GM21447 (cell line): Measurements from ENCODE around the gene VPS41.
"Not testable (repeated sequence)": the region's sequence is repeated elsewhere in the genome, so short reads cannot be mapped to it uniquely, and the experiment has no call there.

Source experiments
- ATAC-seq: cut with Tn5 transposase; IDR thresholded peaks from one replicate; pipeline ENCODE4 v1.9.1; 2021; ENCODE audit not compliant: unreplicated experiment

Gene VPS41

DNA sequence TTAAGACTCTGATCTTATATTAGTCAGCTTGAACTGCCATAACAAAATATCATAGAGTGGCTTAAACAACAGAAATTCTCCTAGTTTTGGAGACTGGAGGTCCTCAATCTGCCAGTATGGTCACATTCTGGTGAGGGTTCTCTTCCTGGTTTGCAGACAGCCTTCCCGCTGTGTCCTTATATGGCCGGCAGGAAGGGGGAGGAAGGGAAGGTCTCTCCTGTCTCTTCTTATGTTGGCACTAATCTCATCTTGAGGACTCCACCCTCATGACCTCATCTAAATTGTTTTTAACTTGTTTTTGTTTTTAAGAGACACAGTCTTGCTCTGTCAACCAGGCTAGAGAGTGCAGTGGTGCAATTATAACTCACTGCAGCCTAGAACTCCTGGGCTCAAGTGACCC, 53.1 kb downstream of the VPS41 start:
- no peak for ATAC-seq

DNA sequence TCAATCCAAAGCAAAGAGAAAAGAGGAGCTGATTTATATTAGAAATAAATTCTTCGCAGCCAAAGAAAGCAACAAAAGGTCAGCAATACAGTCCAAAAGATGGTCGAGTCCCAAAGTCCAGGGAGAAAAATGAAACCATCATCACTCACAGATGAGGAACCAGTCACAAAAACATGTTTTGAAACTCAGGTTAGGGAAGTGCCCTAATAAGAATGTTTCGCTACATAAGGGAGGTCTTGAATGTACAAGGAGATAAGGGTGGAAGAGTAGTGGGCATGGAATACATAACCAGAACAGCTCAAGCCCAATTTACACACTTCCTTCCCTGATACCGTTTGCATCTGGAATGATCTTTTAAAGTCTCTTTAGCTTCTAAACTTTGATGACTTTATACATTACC, 53.6 kb downstream of the VPS41 start:
- ATAC-seq, result no peak

DNA sequence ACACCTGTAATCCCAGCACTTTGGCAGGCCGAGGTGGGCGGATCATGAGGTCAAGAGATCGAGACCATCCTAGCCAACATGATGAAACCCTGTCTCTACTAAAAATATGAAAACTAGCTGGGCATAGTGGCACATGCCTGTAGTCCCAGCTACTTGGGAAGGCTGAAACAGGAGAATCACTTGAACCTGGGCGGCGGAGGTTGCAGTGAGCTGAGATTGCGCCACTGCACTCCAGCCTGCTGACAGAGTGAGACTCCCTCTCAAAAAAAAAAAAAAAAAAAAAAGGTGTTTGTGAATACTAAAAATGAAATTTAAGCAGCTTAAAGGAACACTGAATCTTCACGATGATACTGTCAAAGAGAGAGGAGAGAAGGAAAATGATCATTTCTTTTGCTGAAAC, 54.0 kb downstream of the VPS41 start:
- ATAC-seq, result not testable (repeated sequence)

DNA sequence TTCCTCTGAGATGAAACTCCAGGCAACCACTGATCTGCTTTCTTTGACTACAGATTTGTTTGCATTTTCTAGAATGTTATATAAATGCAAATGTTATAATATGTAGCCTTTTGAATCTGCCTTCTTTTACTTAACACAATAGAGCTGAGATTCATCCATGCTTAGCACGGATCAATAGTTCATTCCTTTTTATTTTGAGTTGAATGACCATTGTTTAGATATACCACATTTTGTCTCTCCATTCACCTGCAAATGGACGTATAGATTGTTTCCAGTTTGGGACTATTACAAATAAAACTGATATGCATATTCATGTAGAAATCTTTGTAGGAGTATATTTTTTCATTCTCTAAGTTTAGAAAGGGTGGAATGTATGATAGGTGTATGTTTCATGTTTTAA, 57.7 kb downstream of the VPS41 start:
- no peak for ATAC-seq

DNA sequence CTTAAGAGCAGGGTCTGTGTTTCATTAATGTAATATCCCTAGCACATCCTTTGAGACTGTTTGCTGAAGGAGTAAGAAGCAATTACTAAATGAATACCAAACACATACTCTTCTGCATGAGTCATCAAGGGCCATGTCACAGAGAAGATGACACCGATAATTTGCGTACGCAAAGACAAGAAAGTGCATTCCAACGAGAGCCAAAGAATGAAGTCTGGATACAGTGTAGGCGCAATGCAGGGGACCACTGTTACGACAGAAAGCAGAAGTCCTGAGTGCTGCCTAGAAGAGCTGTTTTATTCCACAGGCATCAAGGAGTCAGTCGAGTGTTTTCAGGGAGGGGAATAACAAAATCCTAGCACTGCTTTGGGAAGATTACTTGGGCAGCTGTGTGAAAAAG, 62.7 kb downstream of the VPS41 start:
- ATAC-seq, result no peak

DNA sequence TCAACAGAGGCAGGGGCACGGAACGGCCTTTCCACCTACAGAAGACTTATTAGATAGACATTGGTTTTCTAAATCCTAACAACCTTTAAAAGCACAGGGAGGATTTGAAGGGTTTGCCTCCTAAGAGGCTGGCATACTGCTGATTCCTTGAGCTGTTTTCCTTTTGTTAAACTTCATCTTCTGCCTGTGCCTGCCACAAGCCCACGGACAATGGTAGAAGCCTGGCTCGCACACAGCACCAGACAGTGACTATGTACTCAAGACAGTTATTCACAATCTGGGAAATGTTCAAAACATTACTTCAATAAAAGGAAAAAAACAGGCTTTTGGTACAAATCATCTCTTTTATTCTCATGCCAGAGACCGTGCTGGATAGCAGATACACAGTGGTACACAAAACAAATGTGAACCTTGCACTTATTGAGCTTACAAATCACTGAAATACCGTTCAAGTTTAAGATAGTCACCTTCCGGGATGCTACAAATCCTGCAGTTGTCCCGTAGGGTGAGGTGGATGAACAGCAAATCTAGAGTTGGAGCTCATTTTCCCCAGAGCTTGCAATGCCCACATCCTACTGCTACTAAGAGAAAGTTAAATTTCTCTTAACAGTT, 63.9 kb downstream of the VPS41 start:
- ATAC-seq, result no peak

DNA sequence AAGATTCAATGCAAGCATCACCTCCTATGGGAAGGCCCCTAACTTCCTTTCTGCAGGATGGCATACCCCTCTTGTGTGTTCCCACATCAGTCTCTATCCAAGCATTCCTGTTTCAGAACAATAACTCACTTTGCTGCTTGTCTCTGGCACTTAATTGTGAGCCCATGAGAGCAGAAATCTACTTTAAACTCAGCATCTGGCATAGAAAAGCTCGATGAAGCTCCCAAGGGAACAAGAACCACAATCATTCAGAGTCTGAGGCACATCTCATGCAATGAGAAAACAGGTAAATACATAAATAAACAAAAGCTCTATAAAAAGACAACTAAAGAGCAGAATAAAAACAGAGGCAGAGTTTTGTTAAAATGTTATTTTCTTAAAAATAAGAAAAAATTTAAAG, 66.2 kb downstream of the VPS41 start:
- no peak for ATAC-seq

DNA sequence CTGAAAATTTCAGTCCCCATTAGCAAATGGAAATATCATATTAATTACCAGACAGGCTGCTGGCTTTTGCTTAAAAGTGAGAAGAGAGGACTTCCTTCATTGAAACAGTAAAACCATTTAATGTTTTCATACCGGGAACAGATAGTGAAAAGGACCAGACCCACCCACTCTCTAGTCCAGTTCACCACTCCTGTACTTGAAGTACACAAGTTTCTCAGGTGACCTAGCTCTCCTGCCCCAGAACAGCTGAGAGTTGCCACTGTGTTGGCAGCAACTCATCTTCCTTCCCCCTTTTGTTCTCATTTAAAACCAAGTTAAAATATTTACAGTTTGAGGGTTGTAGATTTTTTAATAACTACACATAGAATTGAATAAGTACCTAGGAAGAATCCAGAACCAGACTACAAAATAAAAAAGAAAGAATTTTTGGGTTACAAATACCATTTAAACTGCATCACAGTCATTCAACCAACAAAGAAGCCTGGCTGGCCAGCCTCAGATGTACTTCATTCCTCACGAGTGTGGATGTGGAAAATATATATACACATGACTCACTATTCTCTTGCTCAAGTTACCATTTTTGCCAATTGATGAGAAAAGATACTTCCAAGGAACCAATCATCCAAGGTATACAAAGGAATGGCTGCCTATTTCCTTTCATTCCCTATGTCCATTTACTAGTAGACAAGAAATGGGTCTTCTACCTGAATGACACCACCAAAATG, 68.1 kb downstream of the VPS41 start:
- no peak for ATAC-seq

DNA sequence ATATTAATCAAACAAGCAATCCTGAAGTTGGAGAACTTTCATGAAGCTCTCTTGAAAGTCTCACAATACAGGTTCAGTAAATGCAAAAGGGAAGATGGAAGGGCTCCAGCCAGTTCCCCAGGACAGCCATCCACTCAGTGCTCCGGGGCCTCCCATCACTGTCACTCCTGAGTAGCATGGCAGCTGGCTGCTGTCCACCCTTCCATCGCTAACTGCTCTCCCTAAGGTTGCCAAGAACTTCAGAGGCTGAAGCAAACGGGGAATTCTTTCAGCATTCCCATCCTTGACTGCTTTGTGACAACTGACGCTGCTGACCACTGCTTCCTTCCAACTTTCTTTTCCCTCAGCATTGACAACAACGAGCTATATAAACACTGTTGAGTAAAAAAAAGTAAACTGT, 69.1 kb downstream of the VPS41 start:
- no peak for ATAC-seq

DNA sequence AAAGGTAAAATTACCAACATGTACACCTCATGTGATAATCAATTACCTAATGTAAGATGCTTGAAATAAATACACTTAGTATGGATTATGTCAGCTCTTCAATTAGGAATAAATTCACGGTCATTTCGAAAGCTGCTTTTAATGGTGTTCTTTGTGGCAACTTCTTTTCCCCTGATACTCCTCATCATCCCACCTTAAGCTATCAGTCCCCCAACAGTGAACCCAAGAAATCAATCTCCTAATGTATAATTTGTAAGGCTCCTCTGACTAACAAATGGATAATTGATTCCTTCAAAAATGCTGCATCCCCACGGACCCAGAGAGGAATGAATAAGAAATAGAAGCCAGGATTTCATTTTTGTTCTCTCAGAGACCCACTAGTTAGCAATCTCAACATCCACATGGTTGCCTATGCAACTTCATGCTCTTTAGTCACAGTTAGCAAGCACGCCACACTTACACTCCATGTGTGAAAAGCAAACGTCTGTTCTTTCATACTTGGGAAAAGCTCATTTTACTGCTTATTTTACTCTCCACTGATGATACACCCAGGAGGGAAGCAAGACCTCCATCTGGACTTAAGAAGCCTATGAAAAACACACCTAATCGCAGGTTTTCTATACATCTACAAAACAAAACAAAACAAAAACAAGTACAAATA, 70.1 kb downstream of the VPS41 start:
- ATAC-seq, result no peak

DNA sequence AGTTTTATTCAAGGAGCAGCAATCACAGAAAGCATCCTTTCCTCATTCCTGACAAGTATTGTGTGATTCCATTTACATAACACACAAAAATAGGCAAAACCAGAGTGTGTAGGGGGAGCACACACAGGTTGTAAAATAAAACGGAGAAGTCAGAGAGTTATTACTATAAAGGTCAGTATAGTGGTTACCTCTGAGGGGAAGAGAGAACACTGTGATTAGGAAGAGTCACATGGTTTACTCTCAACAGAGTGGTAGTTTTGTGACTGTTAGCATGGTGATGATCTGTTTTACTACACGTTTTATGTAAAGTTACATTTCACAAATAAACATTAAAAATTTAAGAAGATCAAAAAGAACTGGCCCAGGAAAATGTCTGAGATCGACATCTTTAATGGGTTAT, 74.6 kb downstream of the VPS41 start:
- ATAC-seq, result no peak

DNA sequence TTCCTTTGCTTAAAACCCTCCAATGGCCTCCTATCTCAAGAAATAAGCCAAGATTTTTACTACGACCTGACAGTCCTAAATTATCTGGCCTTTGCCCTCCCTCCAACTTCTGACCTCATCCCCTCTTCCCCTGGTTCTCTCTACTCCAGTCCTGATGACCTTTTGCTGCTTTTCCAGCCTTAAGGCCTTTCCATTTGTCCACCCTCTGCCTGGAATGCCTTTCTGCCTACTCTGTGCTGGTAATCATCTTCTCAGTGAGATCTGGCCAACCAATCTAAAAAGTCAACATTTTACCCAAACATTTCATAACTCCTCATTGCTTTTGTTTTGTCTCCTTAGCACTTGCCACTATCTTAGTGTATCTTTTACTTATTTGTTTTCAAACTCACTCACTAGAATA, 75.7 kb downstream of the VPS41 start:
- ATAC-seq, result no peak

DNA sequence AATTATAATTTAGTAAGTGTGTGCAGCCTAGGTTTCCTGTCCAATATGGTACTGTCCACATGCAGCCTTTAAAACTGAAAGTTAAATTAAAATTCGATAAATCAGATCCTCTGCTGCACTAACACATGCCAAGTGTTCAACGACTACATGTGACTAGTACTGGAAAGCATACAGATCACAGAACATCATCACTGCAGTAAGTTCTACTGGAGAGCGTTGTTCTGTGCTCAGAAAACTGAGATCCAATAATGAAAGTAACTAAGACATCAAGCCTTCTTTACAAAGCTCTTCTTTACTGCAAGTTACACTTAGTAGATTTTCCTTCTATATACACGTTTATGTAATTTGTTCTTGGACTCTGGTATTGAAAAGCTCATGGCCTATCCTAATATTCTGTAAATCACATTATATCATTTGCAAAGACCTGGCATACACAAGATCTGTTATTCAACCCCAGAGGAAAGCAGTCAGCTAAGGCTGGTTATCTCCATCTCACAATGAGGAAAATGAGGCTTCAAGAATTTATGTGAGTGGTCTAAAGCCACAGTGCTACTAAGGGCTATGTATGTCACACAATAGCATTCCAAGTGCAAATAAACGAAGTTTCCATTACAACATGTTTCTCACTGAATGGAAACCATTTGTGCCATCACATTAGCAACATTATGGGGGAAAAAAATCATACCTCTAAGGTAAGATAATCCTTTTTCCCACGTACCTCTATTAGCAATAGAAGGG, 77.6 kb downstream of the VPS41 start:
- no peak for ATAC-seq

DNA sequence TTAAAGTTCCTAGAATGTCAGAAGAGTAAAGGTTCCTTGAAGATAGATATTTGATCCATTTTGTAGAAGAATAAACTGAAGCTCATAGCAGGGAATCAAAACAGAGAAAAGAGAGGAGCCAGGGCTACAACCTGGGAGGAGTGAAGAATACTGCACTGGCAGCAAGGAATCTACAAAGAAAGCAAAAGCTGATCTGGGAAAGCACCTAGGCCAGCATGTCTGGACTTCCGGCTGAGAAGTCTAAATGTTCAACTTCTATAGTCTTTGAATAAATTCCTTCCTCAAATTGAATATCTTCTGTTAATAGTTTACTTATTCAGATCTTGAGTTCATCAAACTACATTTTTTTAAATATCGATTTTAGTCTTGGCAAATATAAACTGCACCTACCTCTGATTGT, 78.2 kb downstream of the VPS41 start:
- no peak for ATAC-seq

DNA sequence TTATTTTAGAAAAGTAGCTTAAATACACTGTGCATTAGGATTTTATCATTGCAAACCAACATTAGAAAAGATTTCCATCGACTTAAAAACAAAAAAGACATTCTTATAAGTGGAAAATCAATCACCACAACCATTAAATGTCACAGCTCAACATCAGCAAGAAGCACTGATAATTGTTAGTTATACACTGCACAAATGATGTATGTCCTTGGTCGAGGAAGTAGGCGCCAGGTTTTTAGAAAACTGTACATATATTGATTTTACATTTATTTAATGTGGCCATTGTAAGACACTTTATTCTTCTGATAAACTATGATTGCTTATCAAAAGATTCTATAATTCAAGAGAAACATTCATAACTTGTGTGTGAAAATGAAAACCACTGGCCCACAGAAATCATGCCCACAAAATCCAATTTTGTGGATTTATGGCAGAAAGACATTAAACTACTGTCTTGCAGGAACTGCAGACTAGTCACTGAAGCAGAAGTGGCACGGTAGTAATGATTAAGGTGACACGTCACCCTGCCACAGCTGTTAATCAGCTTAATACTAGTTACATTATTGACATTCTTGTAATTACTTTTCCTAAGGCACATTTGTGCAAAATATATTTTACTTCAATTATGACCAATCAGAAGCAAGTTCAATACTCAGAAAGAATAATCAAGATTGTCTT, 79.4 kb downstream of the VPS41 start:
- ATAC-seq, result no peak

DNA sequence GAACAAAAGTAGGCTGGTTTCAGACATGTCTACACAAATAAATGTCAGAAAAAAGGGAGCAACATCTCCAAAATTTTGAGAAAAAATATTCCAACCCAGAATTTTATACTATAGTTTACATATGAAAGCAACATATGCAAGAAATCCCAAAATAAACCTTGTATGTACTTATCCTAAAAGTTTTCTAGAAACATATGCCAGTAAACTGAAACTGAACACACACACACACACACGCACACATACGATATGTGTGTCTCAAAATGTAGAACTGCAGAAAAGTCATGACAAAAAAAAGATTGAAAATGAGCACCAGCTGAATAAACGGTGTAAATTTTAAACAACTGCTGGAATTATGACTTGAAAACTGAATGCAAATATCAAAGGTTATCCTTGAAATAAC, 81.0 kb downstream of the VPS41 start:
- no peak for ATAC-seq

DNA sequence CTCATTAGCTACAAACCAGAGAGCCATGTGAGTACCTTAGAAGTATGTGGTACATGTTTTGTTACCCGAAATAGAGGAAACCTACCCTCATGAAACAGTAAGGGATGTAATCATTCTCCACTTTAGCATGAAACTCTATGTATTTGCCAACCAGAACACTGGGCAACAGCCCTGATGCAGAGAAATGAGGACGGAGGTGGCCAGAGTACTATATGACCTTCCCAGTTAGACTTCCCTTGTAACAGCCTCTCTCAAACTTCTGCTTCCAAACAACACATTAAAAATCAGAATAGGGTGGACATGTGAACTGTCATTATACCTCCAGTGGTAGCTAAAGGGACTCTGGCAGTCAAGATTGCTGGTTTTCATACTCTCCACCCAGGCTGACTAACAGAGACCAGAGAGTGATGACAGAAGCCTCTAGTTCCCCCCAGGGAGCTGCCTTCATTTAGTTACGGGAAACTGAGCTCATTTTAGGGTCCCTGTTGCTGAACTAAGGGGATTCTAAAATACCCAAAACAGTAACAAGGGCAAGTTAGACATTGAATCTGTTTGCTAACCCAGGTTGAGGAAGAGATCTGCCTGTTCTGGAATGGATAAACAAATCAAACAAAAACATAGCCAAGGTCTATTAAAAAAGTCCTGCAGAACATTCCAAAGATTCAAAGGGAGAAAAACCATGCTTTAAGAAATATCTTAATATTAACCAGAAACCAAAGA, 83.1 kb downstream of the VPS41 start:
- no peak for ATAC-seq

DNA sequence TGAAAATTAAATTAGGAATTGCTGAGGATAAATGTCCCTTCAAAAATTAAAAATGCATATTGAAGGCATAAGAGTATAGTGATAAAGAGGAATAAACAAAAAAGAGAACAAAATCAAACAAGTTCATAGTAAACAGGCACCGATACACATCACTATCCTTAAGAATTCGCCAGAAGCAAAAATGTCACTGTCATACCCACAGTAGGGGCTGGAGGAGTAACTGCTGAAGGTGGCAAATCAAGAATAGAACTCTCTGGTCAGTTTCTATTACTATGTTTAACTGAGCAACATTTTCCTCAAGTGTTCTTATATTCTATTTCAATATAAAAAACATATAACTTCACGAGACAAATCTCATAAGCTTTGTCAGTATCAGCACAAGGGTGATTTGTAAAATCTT, 84.0 kb downstream of the VPS41 start:
- ATAC-seq, result no peak

DNA sequence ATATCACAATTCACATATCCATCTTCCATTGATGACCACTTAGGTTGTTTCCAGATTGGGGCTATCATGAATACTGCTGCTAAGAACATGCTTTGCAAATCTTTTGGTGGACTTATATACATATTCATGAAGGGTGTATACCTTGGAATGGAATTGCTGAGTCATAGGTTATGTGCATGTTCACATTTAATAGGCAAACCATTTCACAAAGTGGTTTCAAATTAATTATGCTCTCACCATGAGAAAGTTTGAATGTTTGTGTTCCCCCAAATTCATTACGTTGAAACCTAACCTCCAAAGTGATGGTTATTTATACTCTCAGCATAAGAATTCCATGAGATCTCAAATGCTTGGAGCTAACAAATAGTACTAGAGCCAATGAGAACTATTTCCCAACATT, 86.4 kb downstream of the VPS41 start:
- ATAC-seq, result no peak

DNA sequence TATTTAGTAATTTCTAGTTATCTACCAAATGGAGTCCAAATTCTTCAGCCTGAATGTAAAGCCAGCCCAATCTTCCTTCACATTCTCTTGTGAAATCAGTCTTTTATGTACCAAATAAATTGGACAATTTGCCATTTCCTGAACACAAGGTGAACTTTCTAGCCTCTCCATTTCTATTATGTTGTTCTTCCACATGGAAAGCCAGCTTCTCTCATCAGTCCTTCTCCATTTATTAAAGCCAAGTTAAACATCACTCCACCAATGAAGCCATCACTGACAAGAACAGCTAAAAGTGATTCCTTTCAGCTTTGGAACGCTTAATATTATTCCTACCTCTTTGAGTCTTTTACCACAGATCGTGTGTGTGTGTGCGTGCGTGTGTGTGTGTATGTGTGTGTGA, 88.4 kb downstream of the VPS41 start:
- ATAC-seq, result no peak

DNA sequence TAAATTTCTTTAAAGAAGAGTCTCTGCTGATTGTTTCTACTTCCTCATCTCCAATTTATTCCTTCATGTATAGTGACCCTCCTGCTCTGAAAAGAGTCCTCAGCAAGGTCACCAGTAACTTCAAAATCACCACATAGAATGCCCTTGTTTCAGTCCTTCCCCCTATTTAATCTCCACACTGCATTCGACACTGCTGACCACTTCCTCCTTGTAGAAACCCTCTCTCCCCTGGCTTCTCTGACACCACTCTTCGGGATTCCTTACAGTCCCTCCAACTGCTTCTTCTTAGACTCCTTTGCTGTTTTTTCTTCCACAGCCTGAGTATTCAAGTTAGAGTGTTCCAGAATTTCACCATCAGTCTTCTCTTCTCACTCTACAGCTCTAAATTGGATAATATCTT, 89.5 kb downstream of the VPS41 start:
- no peak for ATAC-seq
